DMS79 treated with DMSO at 0.1 percent for 48 hours (cell line): ENCODE data around the gene MS4A5.
"Not testable (repeated sequence)": the region's sequence is repeated elsewhere in the genome, so short reads cannot be mapped to it uniquely, and the experiment has no call there.

Source experiments
- DNase-seq: peaks from one replicate; lab custom pipeline; 2025; lab: John Stamatoyannopoulos, UW

The MS4A5 gene, protein sequence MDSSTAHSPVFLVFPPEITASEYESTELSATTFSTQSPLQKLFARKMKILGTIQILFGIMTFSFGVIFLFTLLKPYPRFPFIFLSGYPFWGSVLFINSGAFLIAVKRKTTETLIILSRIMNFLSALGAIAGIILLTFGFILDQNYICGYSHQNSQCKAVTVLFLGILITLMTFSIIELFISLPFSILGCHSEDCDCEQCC

DNA sequence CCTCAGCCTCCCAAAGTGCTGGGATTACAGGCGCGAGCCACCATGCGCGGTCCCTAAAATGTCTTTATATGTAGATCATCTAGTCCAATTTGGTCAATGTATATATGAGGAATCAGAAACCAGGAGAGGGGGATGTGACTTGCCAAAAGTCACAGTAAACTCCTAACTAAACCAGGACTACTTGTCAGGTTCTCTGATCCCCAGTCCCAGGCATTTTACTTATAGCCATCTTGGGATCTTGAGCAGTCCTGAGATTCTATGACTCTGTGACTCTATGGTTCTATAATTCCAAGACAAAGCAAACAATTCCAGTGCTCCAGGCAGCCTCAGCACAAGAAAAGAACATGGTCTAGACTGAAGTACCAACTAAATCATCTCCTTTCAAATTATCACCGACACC is at the start of gene MS4A5:
Gene MS4A5, plus strand, starts transcription at position 301 of the 400 bp plus-strand sequence. CDS start 103 bp downstream, outside the sequence.
- no peak for DNase-seq

- DNase-seq, result no peak
Observed at GRCh38 chr11:60389279-60389910, 40.0 kb upstream of the MS4A5 start.

- DNase-seq, result no peak
Observed at GRCh38 chr11:60390419-60390818, 39.0 kb upstream of the MS4A5 start.

- DNase-seq, result no peak
Observed at GRCh38 chr11:60392361-60392760, 37.0 kb upstream of the MS4A5 start.

- DNase-seq, result no peak
Observed at GRCh38 chr11:60393016-60393415, 36.4 kb upstream of the MS4A5 start.

GRCh38 chr11:60394666-60395380 is 34.5 kb upstream of the MS4A5 start:
- DNase-seq, result no peak

DNA sequence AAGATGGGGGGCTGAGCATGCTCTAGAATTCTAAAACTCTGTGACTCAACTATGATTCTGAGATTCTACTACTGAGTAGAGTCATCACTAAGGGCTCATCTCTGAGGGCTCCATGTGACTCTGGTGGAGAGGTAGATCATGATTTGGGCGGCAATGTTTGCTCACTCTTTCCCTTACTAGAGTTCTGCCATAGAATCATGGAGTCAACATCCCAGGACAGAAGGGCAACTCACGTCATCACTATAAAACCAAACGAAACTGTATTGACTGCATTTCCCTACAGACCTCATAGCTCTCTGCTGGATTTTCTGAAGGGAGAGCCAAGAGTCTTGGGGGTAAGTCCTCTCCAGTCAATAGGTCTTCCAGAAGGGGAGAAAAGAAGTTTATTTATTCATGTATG is 33.0 kb upstream of the MS4A5 start, which contains the start of gene MS4A14:
Gene MS4A14, plus strand, starts transcription at position 78 of the 400 bp plus-strand sequence. Its CDS starts 120 bp downstream, at position 198.
- DNase-seq, result no peak

DNA sequence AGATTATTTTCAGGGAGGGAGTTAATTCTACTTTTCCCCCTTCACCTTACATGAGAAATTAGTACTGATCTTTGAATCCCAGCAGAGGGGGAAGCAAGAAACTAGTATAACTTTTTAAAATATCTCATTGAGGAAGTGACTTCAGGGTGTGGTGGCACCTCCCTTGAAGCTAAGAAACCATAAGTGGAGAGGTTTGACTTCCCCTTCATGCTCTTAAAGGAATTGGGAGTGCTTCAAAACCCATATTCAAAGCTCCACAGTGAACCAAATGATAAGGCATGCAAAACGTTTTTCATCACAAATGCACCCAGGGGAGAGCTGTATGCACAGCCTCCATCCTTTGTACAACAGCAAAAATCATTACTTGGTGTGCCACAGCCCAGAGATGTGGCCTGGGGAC is 32.6 kb upstream of the MS4A5 start:
- DNase-seq, result no peak

GRCh38 chr11:60420015-60420414 is 9.4 kb upstream of the MS4A5 start:
- no peak for DNase-seq

GRCh38 chr11:60422609-60423008 is 6.8 kb upstream of the MS4A5 start:
- DNase-seq, result no peak

DNA sequence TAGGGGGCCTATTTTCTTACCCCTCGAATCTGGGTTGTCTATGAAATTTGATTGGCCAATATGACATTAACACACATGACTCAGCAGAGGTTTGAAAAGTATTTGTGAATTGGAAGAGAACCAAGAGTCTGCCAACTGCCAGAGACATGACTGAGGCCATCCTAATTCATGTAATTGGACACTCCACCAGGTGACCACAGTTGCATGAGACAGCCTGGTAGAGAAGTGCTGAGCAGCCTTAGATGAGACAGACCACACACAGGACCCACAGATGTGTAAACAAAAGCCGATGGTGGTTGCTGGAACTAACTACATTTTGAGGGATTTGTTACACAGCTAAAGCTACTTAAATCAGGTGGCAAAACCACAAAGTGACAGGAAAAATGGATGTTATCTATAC is 855 bp upstream of the MS4A5 start:
- no peak for DNase-seq

- DNase-seq, result no peak
Observed at GRCh38 chr11:60431251-60431650, 1.9 kb downstream of the MS4A5 start.

DNA sequence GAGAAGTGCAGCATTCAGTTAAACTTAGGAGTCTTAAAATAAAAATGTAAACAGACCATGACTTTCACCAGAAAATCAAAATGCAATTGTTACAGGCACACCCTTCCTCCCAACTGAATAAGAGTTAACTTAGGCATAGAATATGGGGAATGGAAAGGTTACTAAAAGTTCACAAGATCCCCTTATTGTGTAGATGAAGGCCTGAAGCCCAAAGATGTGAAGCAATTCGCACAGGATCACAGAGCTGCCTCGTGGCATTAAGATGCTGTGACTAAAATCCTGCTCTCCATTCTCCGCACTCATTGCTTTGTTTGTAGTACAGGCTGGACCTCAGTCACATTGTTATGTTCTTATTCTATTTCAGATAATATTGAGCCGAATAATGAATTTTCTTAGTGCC is 4.0 kb downstream of the MS4A5 start:
- DNase-seq, result no peak

DNA sequence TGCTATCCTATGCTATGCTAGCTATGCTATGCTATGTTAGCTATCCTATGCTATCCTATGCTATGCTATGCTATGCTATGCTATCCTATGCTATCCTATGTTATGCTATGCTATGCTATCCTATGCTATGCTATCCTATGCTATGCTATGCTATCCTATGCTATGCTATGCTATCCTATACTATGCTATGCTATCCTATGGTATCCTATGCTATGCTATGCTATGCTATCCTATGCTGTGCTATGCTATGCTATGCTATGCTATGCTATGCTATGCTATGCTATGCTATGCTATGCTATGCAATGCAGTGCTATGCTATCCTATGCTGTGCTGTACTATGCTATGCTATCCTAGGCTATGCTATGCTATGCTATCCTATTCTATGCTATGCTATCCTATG is 17.7 kb downstream of the MS4A5 start:
- DNase-seq, result no peak

DNA sequence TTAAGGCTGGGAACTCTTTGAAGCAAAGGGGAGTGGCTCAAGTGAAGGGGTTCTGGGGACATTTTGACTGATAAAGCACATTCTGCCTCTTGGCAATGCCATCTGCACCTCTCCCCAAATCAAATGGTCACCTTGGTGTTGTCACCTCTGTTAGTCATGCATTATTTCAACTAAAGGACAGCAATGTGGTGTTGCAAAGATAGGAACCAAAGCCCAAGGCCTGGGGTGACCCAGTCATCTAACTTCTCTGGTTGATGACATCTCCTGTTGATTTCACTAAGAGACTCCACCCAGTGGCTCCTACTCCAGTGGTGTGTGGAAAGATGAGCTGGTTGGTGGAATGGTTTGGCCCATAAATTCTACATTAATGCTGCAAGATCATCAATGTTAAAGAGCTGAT is 18.5 kb downstream of the MS4A5 start:
- DNase-seq, result no peak

DNA sequence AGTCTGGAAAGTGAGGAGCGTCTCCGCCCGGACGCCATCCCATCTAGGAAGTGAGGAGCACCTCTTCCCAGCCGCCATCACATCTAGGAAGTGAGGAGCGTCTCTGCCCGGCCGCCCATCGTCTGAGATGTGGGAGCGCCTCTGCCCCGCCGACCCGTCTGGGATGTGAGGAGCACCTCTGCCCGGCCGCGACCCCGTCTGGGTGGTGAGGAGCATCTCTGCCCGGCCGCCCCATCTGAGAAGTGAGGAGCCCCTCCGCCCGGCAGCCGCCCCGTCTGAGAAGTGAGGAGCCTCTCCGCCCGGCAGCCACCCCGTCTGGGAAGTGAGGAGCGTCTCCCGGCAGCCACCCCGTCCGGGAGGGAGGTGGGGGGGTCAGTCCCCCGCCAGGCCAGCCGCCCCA is 21.8 kb downstream of the MS4A5 start:
- not testable (repeated sequence) for DNase-seq

DNA sequence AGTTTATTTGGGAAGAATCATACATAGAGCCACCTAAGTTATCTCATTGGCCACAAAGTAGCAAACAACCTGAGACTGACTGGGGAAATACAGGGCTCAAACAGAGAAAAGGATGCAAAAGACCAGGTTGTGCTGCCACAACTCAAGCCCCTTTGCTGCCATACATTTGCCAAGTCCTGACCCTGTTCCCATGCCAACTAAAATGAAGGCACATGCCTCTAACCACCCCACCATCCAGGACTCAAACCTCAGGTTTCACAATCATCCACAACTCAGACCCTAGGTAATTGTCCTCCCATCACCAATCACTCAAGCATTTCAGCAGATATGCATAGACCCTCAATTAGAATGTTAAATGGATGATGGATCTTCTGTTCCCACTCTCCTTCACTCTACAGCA is 24.8 kb downstream of the MS4A5 start:
- DNase-seq, result no peak

DNA sequence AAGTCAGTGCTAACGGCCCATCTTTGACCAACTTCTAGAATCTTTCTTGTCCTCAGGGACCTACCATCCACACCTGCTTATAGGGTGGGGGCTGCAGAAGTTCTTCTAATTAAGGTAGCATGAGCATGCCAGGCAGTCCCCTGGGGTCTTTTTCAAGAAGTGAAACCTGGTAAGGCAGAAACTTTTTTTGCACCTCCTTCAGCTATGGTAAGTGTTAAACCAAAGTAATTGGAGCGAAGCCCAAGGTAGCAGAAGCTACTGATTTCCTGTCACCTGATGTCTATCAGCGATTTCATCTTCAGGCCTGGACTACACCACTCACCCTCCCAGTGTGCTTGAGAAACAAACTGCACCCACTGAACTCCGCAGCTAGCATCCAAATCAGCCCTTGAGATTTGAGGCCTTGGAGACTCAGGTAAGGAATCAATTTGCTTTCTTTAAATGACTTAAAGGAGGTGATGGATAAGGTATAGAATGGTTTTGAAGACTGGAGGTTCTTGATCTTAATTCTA is 26.2 kb downstream of the MS4A5 start, which contains the start of gene MS4A1:
Gene MS4A1, plus strand, starts transcription at position 317 of the 512 bp plus-strand sequence. CDS start 6,528 bp downstream, outside the sequence.
- DNase-seq, result no peak

- no peak for DNase-seq
Observed at GRCh38 chr11:60457576-60457975, 28.2 kb downstream of the MS4A5 start.

DNA sequence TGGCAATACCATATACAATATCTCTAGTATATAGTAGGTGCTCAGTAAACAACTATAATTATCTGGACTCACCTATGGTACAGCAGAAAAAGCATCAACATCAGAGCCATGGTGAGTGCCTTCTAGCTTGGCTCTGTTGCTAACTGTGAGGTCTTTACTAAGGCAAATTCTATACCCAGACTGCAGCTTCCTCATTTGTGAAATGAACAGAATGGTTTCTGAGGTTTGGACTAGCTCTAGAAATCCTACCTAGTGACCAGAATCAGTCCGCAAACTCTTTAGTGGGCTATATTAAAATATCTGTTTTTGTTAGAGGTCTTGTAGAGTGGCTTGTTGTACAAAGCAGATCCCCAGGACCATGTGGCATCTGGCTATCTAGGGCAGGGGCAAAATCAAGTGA is 30.0 kb downstream of the MS4A5 start:
- DNase-seq, result no peak

DNA sequence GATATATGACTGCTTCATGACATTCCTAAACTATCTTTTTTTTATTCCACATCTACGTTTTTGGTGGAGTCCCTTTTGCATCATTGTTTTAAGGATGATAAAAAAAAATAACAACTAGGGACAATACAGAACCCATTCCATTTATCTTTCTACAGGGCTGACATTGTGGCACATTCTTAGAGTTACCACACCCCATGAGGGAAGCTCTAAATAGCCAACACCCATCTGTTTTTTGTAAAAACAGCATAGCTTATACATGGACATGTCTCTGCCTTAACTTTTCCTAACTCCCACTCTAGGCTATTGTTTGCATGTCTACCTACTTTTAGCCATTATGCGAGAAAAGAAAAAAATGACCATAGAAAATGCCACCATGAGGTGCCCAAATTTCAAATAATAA is 39.5 kb downstream of the MS4A5 start:
- DNase-seq, result no peak

DNA sequence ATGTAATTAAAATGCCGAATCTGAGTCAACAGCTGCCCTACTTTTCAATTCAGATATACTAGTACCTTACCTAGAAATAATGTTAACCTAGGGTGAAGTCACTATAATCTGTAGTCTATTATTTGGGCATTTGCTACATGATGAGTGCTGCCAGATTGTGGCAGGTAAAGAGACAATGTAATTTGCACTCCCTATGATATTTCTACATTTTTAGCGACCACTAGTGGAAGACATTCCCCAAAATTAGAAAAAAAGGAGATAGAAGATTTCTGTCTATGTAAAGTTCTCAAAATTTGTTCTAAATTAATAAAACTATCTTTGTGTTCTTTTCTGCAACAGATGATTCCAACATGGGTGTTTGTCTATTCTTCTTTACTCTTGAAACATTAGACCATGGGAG is 40.4 kb downstream of the MS4A5 start:
- DNase-seq, result no peak

GRCh38 chr11:60477035-60477445 is 47.7 kb downstream of the MS4A5 start:
- no peak for DNase-seq
